PC-3 (cell line): ENCODE measurements around the gene YPEL1. TPM values are rescaled to one million over a fixed set of nuclear protein-coding genes. Genes with fewer than 3 reads are reported as not detected.

Source experiments
- ATAC-seq: fragments of 200-7000 bp; cut with Tn5 transposase; 2 replicates; pipeline ENCODE4 v1.9.1; 2020; ENCODE audit warnings: mild to moderate bottlenecking, moderate library complexity
- BruUV-seq: library from RNA; stranded (reverse); fragments of 400-500 nt; replicated peaks from 2 replicates; lab custom pipeline; 2021; lab: Mats Ljungman, UMichigan
- CTCF ChIA-PET: fragments of 300-600 bp; sonication (Branson Sonifier 250); formaldehyde crosslinking; loops from one replicate; lab custom pipeline; 2022; ENCODE audit warnings: antibody characterized with exemption; lab: Charles Lee
- POLR2A ChIA-PET: fragments of 300-600 bp; sonication (Branson Sonifier 250); formaldehyde crosslinking; loops from one replicate; lab custom pipeline; 2022; ENCODE audit warnings: antibody characterized with exemption; ENCODE audit not compliant: unreplicated experiment; lab: Charles Lee
- DNase-seq: peaks from one replicate; pipeline ENCODE4 v3.0.0-alpha.2; 2015
- H2AFZ ChIP-seq: fragments of 300-600 bp; sonication (generic); 2 replicates; pipeline ENCODE4 v1.6.0; 2016; ENCODE audit warnings: antibody characterized with exemption, low read length
- H3F3A ChIP-seq: fragments of 300-600 bp; sonication (generic); one replicate; pipeline ENCODE4 v1.6.0; 2017; ENCODE audit warnings: antibody characterized with exemption, low read length, control low read depth, mild to moderate bottlenecking; ENCODE audit not compliant: unreplicated experiment
- H3K27ac ChIP-seq: fragments of 300-600 bp; sonication (generic); 2 replicates; pipeline ENCODE4 v1.5.1; 2016; ENCODE audit warnings: mild to moderate bottlenecking, low read length
- H3K27me3 ChIP-seq: fragments of 300-600 bp; sonication (generic); 2 replicates; pipeline ENCODE4 v1.6.1; 2016; ENCODE audit warnings: low read length, mixed read lengths
- H3K36me3 ChIP-seq: fragments of 300-600 bp; sonication (generic); 2 replicates; pipeline ENCODE4 v1.6.1; 2016; ENCODE audit warnings: low read depth, mixed run types, low read length, mixed read lengths
- H3K4me1 ChIP-seq: fragments of 300-600 bp; sonication (generic); 2 replicates; pipeline ENCODE4 v1.5.1; 2016; ENCODE audit warnings: low read length; ENCODE audit not compliant: insufficient read depth
- H3K4me2 ChIP-seq: fragments of 300-600 bp; sonication (generic); 2 replicates; pipeline ENCODE4 v1.6.0; 2016; ENCODE audit warnings: low read length
- H3K4me3 ChIP-seq: fragments of 300-600 bp; sonication (generic); 2 replicates; pipeline ENCODE4 v1.5.1; 2016; ENCODE audit warnings: mild to moderate bottlenecking, low read length, mixed read lengths
- H3K79me2 ChIP-seq: fragments of 300-600 bp; sonication (generic); 2 replicates; pipeline ENCODE4 v1.6.1; 2017; ENCODE audit warnings: low read length, mixed read lengths
- H3K9ac ChIP-seq: fragments of 300-600 bp; sonication (generic); 2 replicates; pipeline ENCODE4 v1.6.0; 2016; ENCODE audit warnings: mild to moderate bottlenecking, low read length
- H3K9me2 ChIP-seq: fragments of 300-600 bp; sonication (generic); replicated peaks from 2 replicates; pipeline ENCODE4 v1.6.1; 2016; ENCODE audit warnings: mixed run types, low read length, mixed read lengths
- H3K9me3 ChIP-seq: fragments of 300-600 bp; sonication (generic); 2 replicates; pipeline ENCODE4 v1.6.1; 2016; ENCODE audit warnings: low read length, mixed read lengths
- H4K20me1 ChIP-seq: fragments of 300-600 bp; sonication (generic); 2 replicates; pipeline ENCODE4 v1.6.1; 2016; ENCODE audit warnings: low read length, mixed read lengths
- CTCF ChIP-seq: fragments of 300-600 bp; sonication (generic); conservative IDR thresholded peaks from 2 replicates; pipeline ENCODE4 v1.5.1; 2017; ENCODE audit warnings: antibody characterized with exemption, low read depth, mild to moderate bottlenecking, low read length
- EZH2 ChIP-seq: fragments of 300-600 bp; sonication (generic); IDR thresholded peaks from one replicate; pipeline ENCODE4 v1.6.1; 2017; ENCODE audit warnings: antibody characterized with exemption, mild to moderate bottlenecking, low read length; ENCODE audit not compliant: unreplicated experiment
- EZH2phosphoT487 ChIP-seq: fragments of 300-600 bp; sonication (generic); IDR thresholded peaks from 2 replicates; pipeline ENCODE4 v1.6.1; 2018; ENCODE audit warnings: mild to moderate bottlenecking, antibody characterized with exemption, low read length, borderline replicate concordance
- intact Hi-C: fragments of 100-400 bp; cut with micrococcal nuclease; formaldehyde crosslinking; loops from 2 replicates; pipeline ENCODE4 v1.9.0; 2023
- total RNA-seq: library from RNA; depleted of rRNA; stranded (reverse); fragments of >200 nt; gene quantifications from 2 replicates; pipeline ENCODE4 v1.2.3, GENCODE V29; 2014

The YPEL1 gene
- total RNA-seq, 1 experiment from 2014 or later = 3.2 TPM

- no peaks in the 10 kb centered on the region for H3K9me2 ChIP-seq
- H3K4me3 ChIP-seq = no peak overlapping the region
- intact Hi-C loops = no loop called here
- ATAC-seq (no peak), DNase-seq (no peak)
- H3K36me3 ChIP-seq = no peaks in the 10 kb centered on the region
- no peaks in the 10 kb centered on the region for H3K9me3 ChIP-seq
- H3K9ac ChIP-seq = no peak overlapping the region
- TF ChIP-seq EZH2 = no peak
- no peak for TF ChIP-seq CTCF
- TF ChIP-seq EZH2phosphoT487 = no peak
- no peak overlapping the region for H2AFZ ChIP-seq
- no peak overlapping the region for H3K4me2 ChIP-seq
- ChIA-PET POLR2A (no interaction called here), CTCF (no interaction called here)
- no peaks in the 10 kb centered on the region for H4K20me1 ChIP-seq
- H3F3A ChIP-seq = no peaks in the 10 kb centered on the region
- no TSS peak for BruUV-seq
- no peaks in the 10 kb centered on the region for H3K79me2 ChIP-seq
- H3K27ac ChIP-seq = no peak overlapping the region
- H3K4me1 ChIP-seq = no peaks in the 10 kb centered on the region
- no peaks in the 10 kb centered on the region for H3K27me3 ChIP-seq
Observed at GRCh38 chr22:21703684-21704316, 31.8 kb downstream of the YPEL1 start.

- no peaks in the 10 kb centered on the region for H3K4me1 ChIP-seq
- no peaks in the 10 kb centered on the region for H3K27me3 ChIP-seq
- CTCF ChIA-PET = no interaction called here
- TF ChIP-seq EZH2phosphoT487 (no peak), EZH2 (no peak), CTCF (no peak)
- intact Hi-C loops = no loop called here
- ATAC-seq (no peak), DNase-seq (no peak)
- no peaks in the 10 kb centered on the region for H4K20me1 ChIP-seq
- H2AFZ ChIP-seq = no peak overlapping the region
- H3K4me3 ChIP-seq = no peak overlapping the region
- no peaks in the 10 kb centered on the region for H3K36me3 ChIP-seq
- H3K4me2 ChIP-seq = no peak overlapping the region
- no peaks in the 10 kb centered on the region for H3K79me2 ChIP-seq
- POLR2A ChIA-PET = no interaction called here
- BruUV-seq = no TSS peak
- no peak overlapping the region for H3K9ac ChIP-seq
- H3K9me3 ChIP-seq = no peaks in the 10 kb centered on the region
- H3F3A ChIP-seq = no peaks in the 10 kb centered on the region
- H3K9me2 ChIP-seq = no peaks in the 10 kb centered on the region
- H3K27ac ChIP-seq = no peak overlapping the region
Observed at GRCh38 chr22:21702700-21703683, 32.6 kb downstream of the YPEL1 start.

- H2AFZ ChIP-seq = no peak overlapping the region
- POLR2A ChIA-PET = no interaction called here
- H3K36me3 ChIP-seq = no peaks in the 10 kb centered on the region
- H3K9ac ChIP-seq = no peak overlapping the region
- no peaks in the 10 kb centered on the region for H3K9me3 ChIP-seq
- no peak for TF ChIP-seq EZH2
- no peak for TF ChIP-seq CTCF
- TF ChIP-seq EZH2phosphoT487 = no peak
- ATAC-seq = no peak
- CTCF ChIA-PET = no interaction called here
- no peaks in the 10 kb centered on the region for H4K20me1 ChIP-seq
- no peaks in the 10 kb centered on the region for H3K79me2 ChIP-seq
- H3K27me3 ChIP-seq = no peaks in the 10 kb centered on the region
- no peak overlapping the region for H3K4me3 ChIP-seq
- BruUV-seq = no TSS peak
- no peak overlapping the region for H3K27ac ChIP-seq
- intact Hi-C loops = no loop called here
- no peak for DNase-seq
- no peaks in the 10 kb centered on the region for H3K9me2 ChIP-seq
- no peaks in the 10 kb centered on the region for H3K4me1 ChIP-seq
- H3F3A ChIP-seq = no peaks in the 10 kb centered on the region
- H3K4me2 ChIP-seq = no peak overlapping the region
Observed at GRCh38 chr22:21702094-21702493, 33.5 kb downstream of the YPEL1 start.
